CD4-positive, alpha-beta T cell treated with Interleukin-10 for 1 hour (primary cell): ENCODE measurements around the gene CPNE7.

Source experiments
- DNase-seq: peaks from one replicate; pipeline ENCODE4 v3.0.0-alpha.2; 2020

The CPNE7 gene

DNA sequence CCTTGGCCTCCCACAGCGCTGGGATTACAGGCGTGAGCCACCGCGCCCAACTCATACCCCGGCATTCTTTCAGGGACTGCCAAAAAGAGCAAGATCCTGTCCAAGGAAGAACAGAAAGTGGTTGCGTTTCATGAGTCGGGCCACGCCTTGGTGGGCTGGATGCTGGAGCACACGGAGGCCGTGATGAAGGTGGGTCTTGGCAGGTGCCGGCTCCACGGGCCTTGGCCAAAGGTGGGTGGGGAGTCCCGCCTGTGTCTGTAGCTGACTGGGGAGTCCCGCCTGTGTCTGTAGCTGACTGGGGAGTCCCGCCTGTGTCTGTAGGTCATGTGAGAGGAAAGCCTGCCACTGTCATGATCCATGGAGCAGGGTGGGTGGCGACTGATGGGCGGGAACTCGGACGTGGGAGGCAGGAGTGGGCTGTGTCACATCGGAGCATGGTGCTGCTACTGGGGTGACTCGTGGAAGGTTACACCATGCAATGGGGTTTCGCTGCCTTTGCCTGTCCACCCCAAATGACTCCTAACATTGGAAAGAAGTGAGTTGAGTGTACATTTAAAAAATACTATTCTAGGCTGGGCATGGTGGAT is 25.0 kb upstream of the CPNE7 start:
- no peak for DNase-seq

DNA sequence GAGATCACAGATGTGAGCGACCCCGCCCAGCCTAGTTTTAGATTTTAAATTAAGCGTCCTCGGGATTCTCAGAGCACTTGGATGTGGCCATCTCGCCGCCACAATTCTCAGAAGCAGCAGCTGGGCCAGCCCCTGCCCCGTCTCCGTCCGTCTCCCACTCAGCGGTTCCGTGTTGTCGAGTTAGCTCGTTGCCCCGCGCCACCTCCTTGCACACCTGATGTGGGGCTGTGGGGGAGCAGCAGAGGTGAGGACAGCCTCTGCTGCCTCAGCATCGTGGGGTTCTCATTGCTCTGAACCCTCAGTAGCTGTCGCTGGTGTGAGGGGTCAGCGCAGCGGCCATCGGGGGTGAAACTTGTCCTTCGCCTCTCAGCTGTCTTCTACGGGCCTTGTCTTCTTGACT is 23.2 kb upstream of the CPNE7 start:
- DNase-seq, result no peak

DNA sequence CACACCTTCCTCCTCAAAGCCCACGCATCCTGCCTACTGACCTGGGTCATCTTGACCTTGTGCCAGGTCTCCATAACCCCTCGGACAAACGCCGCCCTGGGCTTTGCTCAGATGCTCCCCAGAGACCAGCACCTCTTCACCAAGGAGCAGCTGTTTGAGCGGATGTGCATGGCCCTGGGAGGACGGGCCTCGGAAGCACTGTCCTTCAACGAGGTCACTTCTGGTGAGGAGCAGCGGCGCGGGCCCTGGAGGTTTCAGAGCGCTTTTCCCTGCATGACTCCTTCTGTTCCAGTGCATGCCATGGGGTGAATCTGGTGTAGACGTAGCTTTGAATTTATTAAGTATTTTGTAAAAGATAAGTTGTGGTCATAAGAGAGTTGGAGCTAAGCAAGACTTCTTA is 22.6 kb upstream of the CPNE7 start:
- DNase-seq, result no peak

DNA sequence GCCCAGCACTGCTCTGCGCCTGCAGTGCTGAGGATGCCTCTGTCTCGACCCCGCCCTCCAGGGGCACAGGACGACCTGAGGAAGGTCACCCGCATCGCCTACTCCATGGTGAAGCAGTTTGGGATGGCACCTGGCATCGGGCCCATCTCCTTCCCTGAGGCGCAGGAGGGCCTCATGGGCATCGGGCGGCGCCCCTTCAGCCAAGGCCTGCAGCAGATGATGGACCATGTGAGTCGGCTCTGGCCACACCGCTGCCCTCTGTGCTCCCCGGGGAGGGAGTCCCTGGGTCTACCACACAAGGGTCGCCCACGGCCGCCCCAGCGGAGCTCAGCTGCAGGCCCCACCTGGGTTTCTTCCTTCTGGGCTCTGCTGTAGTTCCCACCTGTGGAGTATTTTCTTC is 21.8 kb upstream of the CPNE7 start:
- no peak for DNase-seq

DNA sequence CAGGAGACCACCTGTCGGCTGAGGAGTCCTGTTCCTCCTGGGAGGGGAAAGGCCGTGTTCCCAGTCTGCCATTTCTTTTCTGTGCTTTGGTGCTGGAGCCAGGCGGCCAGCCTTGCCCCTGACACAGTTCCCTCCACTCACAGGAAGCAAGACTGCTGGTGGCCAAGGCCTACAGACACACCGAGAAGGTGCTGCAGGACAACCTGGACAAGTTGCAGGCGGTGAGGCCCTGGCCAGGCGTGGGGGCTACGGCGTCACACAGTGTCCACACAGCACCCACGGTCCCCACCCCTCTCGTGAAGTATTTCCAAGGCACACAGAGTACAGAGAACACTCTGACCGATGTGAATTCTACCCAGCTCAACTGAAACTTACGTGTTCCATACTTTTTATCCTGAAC is 21.2 kb upstream of the CPNE7 start:
- DNase-seq, result no peak

DNA sequence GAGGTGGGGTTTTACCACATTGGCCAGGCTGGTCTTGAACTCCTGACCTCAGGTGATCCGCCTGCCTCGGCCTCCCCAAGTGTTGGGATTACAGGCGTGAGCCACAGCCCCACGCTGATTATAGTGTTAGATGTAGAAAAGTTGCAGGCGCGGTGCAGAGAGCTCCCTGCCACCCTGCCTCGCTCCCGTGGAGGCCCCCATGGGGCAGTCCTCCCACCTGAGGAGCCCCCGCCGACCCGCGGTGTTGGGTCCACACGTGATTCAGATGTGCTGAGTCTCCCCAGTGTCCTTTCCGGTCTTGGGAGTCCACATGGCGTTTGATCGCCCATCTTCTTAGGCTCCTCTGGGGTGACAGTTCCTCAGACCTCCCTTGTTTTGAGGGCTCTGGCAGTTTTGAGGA is 20.3 kb upstream of the CPNE7 start:
- DNase-seq, result no peak

DNA sequence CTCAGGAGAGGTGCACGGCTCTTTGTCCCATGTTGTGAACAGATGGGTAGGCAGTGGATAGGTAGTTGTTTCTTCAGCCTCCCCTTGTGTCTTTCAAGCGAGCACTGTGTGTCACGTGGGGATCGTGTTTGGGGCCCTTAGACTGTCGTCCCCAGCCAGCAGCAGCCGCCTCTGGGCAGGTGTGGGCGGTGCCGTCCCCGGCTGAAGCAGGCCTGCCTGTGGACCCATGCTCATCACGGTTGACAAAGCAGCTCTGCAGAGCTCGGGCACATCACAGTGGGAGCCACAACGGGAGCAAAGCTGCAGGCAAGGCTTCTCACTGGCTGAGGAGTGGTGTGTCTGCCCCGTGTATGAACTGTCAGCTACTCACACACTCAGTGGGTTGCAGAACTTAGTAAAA is 19.8 kb upstream of the CPNE7 start:
- no peak for DNase-seq

DNA sequence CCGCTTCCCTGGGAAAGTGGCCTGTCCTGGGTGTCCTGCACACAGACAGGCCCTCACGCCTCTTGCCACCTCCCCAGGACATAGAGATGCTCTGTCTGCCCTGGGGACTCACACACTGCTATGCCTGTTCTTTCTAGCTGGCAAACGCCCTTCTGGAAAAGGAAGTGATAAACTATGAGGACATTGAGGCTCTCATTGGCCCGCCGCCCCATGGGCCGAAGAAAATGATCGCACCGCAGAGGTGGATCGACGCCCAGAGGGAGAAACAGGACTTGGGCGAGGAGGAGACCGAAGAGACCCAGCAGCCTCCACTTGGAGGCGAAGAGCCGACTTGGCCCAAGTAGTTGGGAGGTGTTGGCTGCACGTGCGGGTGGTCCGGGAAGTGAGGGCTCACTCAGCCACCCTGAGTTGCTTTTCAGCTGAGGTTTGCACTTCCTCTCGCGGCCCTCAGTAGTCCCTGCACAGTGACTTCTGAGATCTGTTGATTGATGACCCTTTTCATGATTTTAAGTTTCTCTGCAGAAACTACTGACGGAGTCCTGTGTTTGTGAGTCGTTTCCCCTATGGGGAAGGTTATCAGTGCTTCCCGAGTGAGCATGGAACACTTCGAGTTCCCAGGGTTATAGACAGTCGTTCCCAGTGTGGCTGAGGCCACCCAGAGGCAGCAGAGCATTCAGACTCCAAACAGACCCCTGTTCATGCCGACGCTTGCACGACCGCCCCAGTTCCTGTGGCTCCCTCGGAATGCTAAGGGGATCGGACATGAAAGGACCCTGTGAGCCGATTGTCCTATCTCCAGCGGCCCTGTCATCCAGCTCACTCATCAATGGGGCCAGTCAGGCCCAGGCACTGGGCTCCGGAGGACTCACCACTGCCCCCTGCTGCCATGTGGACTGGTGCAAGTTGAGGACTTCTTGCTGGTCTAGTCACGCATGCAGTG is 18.5 kb upstream of the CPNE7 start:
- peak; percentile 84 for DNase-seq

DNA sequence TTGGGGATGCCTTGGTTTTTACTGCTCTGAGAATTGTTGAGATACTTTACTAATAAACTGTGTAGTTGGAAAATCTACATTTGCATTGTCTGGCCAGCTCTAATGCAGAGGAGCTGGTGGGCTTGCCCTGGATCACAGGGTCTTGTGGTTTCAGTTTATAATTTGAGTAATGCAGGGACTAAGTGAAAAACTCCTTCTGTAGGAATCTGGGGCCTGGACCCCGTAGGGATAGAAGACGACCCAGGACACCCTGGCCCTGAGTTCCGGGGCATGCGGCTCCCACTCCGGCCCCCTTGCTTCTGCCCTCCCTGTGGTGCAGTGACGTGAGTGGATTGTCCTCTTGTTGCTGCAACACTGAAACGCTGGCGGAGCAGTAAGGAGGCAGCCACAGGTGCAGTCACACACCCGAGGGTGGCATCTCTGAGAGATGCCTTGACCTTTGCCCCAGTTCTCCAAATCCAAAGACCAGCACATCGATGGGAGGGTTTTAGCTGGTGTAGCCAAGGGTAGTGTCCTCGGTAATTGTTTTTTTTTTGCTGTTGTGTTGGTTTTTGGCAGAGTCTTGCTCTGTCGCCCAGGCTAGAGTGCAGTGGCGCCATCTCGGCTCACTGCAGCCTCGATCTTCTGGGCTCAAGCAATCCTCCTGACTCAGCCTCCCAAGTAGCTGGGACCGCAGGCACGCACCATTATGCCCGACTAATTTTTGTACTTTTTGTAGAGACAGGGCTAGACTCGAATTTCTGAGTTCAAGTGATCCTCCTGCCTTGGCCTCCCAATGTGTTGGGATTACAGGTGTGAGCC is 17.7 kb upstream of the CPNE7 start:
- no peak for DNase-seq

DNA sequence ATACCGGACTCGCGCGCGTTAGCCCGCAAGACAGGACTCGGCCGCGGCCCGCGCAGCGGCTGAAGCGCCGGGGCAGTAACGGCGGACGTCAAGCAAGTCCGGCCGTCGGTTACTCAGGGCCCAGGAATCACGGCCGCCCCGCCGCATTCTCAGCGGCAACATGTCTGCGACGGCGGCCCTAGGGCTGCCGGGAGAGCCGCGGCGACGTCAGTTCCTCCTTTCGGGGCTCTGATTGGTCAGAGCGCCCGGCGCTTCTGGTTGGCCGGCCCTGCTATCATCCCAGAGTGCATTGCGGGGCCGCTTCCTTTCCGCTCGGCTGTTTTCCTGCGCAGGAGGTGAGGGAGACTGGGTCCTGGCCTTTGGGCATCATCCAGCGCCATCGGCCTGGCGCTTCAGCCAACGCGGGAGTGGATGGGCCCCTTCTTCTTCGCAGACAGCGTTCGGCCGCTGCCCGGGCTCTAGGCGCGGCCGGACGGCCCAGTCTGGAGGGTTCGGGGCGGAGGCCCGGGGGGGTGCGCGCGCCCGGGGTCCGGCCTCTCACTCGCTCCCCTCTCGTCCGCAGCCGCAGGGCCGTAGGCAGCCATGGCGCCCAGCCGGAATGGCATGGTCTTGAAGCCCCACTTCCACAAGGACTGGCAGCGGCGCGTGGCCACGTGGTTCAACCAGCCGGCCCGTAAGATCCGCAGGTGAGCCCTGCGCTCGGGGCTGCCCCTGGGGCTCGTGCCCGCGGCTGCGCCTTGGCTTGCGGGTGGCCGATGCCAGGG is 15.0 kb upstream of the CPNE7 start, which contains the start of gene RPL13:
TSS of gene RPL13 (plus strand) at position 305 of the 764 bp plus-strand sequence. CDS start at position 583, 278 bp downstream.
- peak; percentile 95 for DNase-seq

DNA sequence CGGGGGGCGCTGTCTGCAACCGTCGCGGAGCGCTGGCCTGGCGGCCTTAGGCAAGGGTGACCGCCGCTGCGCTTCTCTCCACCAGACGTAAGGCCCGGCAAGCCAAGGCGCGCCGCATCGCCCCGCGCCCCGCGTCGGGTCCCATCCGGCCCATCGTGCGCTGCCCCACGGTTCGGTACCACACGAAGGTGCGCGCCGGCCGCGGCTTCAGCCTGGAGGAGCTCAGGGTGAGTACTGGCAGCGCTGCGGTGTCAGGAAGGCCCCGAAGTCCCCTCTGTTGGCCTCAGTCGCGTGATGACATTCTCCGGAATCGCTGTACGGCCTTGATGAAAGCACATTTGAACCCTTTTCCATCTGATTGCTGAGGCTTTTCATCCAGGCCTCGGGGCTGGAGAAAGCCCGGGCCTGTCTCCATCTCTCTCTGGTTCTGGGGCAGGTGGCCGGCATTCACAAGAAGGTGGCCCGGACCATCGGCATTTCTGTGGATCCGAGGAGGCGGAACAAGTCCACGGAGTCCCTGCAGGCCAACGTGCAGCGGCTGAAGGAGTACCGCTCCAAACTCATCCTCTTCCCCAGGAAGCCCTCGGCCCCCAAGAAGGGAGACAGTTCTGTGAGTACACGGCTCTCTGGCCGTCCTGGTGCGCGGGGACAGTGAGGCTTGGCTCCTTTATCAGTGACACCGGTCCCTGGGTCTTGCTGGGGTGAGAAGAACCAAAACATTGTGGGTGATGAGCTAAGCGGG is 14.2 kb upstream of the CPNE7 start:
- DNase-seq, result no peak

DNA sequence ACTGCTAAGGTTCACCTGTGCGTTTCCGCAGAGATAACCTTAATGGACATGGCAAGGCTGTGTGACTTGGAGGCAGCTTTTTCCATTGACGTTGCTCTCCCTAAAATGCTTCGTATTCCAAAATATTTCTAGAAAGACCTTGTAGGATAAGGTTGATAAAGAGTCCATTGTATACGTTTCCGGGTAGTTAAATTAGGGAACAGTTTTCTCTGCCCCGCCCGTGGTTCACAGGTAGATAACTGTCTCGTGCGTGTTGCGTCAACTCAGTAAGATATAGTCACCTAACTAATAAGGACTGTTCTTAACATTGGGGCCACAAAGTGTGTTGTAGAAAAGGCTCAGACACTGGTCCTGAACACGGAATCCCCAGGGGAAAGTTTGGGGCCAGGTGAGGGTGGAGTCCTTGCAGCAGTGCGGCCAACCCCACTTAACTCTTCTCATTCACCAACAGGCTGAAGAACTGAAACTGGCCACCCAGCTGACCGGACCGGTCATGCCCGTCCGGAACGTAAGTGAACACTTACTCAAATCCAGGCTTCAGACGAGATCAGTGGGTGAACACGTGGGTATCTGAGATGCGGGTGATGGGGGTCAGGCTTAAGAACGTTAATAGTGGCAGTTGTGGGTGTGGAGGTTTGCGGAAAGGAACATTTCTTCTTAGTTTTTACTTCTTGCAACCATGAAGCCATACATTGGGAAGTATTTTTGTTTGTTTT is 13.5 kb upstream of the CPNE7 start:
- peak; percentile 11 for DNase-seq

DNA sequence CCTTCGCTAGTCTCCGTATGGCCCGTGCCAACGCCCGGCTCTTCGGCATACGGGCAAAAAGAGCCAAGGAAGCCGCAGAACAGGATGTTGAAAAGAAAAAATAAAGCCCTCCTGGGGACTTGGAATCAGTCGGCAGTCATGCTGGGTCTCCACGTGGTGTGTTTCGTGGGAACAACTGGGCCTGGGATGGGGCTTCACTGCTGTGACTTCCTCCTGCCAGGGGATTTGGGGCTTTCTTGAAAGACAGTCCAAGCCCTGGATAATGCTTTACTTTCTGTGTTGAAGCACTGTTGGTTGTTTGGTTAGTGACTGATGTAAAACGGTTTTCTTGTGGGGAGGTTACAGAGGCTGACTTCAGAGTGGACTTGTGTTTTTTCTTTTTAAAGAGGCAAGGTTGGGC is 12.6 kb upstream of the CPNE7 start:
- no peak for DNase-seq

DNA sequence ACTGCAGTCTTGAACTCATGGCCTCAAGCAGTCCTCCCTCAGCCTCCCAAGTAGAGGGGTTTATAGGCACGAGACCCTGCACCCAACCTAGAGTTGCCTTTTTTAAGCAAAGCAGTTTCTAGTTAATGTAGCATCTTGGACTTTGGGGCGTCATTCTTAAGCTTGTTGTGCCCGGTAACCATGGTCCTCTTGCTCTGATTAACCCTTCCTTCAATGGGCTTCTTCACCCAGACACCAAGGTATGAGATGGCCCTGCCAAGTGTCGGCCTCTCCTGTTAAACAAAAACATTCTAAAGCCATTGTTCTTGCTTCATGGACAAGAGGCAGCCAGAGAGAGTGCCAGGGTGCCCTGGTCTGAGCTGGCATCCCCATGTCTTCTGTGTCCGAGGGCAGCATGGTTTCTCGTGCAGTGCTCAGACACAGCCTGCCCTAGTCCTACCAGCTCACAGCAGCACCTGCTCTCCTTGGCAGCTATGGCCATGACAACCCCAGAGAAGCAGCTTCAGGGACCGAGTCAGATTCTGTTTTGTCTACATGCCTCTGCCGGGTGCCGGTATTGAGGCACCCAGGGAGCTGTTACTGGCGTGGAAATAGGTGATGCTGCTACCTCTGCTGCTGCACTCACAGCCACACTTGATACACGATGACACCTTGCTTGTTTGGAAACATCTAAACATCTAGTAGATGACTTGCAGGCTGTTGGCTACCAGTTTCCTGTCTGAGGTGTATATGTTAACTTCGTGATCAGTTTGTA is 11.7 kb upstream of the CPNE7 start:
- peak; percentile 9 for DNase-seq

DNA sequence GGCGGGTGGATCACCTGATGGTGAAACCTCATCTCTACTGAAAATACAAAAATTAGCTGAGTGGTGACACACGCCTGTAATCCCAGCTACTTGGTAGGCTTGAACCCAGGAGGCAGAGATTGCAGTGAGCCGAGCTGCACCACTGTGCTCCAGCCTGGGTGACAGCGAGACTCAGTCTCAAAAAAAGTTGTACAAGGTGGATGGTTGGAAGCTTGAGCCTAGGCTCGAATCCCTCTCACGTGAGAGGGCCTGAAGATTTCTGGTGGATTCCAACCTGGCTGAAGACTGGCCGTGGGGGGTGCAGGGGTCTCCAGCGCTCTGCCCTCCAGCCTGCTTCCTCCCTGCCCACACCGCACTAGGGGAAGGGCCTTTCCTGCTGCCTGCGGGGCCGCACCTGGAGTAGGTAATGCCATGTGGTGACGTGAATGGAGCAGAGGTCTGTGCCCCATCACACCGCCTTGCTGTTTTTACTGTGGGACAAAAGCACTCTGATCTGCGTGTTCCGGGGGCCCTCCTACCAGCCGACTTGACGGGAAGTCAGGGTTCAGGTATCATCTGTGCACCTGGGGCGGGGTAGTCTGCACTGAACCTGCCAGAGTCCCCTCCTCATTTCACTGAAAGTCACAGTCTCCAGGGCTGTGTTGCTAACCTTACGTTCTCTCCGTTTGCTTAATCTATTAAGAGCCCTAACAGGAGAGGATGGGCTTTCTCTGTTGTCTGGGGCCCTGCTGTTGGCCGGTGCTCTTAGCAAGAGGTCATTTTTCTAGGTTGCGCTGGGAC is 10.9 kb upstream of the CPNE7 start:
- DNase-seq, result no peak

DNA sequence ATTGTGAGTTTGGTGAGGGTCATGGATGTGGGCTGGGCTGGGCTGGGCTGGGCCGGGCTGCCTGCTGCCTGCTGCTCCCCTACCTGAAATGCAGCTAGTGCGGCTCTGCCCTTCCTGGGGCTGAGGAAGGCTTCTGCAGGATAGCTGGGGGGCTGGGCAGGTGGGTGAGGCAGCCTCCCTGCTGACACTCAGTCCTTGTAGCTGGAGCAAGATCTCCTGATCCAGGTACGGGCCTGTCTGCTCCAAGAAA is 10.4 kb upstream of the CPNE7 start:
- no peak for DNase-seq

DNA sequence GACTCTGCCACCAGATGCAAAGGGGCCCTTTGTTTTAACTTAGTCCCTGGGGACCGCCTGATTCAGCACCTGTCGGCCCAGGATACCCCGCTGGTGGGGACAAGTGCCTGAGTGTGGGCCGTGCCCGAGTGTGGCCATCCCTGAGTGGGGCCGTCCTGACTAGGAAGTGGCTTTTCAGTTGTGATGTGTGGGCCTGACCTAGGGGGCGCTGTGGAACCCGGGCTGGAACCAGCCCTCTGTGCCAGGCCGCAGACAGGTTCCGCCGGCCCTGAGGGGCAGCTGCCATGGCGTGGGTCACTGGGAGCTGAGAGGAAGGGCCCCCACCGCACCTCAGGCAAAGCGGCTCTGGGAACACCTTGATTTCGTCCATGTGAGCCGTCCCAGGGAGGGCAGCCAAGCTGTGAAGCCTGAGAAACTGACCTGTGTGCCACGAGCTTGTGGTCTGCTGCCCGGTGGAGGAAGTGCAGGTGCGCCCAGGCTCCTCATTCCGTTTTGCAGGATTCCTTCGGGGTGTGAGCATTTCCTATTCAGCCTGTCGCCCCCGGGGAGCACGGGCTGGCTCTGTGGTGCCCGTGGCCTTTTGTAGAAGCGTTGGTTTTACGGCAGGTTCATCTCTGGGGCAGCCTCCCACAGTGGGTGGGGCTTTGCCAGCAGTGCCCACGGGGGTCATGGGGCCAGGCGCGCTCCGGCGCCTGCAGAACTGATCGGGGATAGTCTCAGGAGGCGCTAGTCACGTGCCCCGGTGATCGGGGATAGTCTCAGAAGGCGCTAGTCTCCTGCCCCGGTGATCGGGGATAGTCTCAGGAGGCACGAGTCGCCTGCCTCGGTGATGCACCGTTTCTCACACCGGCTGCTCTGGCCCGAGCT is 9.8 kb upstream of the CPNE7 start:
- peak; percentile 53 for DNase-seq

DNA sequence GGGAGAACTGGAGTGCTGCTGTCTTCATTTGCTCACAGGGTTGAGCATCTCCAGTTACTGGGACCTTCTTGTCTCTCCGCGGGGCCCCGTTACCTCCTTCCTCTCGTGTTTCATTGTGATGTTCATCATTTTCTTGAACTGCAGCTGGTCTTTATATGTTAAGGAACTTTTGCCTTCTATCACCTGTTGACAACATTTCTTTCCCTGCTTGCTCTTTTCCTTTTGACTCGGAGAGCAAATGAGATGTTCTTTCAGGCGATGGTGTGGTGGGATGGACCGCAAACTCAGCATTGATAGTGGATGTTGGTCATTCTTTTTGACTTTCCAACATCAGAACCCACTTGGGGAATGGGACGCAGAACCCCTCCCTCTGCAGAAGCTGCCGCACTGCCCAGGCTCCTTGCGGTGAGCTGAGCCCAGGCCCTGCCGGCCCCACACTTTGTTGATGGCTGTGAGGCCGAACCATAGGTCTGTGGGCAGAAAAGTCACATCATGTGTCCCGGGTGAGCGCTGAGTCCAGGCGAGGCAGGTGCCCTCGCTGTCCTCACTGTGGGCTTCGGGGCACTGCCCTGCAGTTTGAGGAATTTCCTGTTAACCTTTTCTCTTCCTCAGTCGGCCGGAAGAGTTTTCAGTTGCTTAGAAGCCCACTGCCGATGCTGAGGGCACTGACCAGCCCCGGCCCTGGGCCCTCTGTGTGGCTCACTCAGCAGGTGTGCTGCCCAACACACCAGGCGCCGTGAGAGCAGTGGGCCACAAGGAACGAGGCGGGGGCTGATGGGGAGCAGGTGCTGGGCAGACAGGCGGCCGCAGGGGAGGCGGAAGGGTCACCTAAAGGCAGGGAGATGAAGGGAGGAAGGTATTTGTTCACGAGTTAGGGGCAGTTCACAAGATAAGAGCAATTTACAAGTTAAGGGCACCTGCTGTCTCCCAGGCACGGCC is 7.6 kb upstream of the CPNE7 start:
- DNase-seq, result no peak
